ENCODE results near the gene ATP5F1D. TPM values are rescaled to one million over a fixed set of nuclear protein-coding genes. Genes with fewer than 3 reads are reported as not detected.
A peak's percentile ranks its signal among the peaks of the same experiment; 100 is the strongest.

ATP5F1D gene
- total RNA-seq, 1 donor from 2014 or later, result 16.8 TPM

- no peak for DNase-seq (ENCODE audit: low read depth in 2 of 2)
These were observed 16.1 kb downstream of the ATP5F1D start for GRCh38 chr19:1257475-1258162.

GRCh38 chr19:1258163-1258492 is 16.6 kb downstream of the ATP5F1D start:
- no peak for DNase-seq (ENCODE audit: low read depth in 2 of 2)

GRCh38 chr19:1258707-1259205 is 17.2 kb downstream of the ATP5F1D start:
- DNase-seq (ENCODE audit: low read depth in 2 of 2), result no peak

GRCh38 chr19:1259206-1259875 is 17.8 kb downstream of the ATP5F1D start:
- peak in 1 of 2 donors; percentile 75 for DNase-seq (ENCODE audit: low read depth in 2 of 2)

GRCh38 chr19:1259876-1260748 is 18.6 kb downstream of the ATP5F1D start:
- no peak for DNase-seq (ENCODE audit: low read depth in 2 of 2)

- peak; percentile 93 to 97 for DNase-seq (ENCODE audit: low read depth in 2 of 2)
These were observed 19.4 kb downstream of the ATP5F1D start for GRCh38 chr19:1260749-1261537.

- no peak for DNase-seq (ENCODE audit: low read depth in 2 of 2)
These were observed 19.9 kb downstream of the ATP5F1D start for GRCh38 chr19:1261538-1261797.

- no peak for DNase-seq (ENCODE audit: low read depth in 2 of 2)
These were observed 20.5 kb downstream of the ATP5F1D start for GRCh38 chr19:1261798-1262622.

- DNase-seq (ENCODE audit: low read depth in 2 of 2), result no peak
These were observed 21.1 kb downstream of the ATP5F1D start for GRCh38 chr19:1262623-1263123.

GRCh38 chr19:1263188-1263587 is 21.6 kb downstream of the ATP5F1D start:
- no peak for DNase-seq (ENCODE audit: low read depth in 2 of 2)

- DNase-seq (ENCODE audit: low read depth in 2 of 2), result peak in 1 of 2 donors; percentile 81
These were observed 23.5 kb downstream of the ATP5F1D start for GRCh38 chr19:1264801-1265614.

- DNase-seq (ENCODE audit: low read depth in 2 of 2), result peak in 1 of 2 donors; percentile 53
These were observed 24.1 kb downstream of the ATP5F1D start for GRCh38 chr19:1265615-1266128.

GRCh38 chr19:1266129-1266915 is 24.8 kb downstream of the ATP5F1D start:
- peak in 1 of 2 donors; percentile 78 for DNase-seq (ENCODE audit: low read depth in 2 of 2)

- DNase-seq (ENCODE audit: low read depth in 2 of 2), result peak in 1 of 2 donors; percentile 55
These were observed 25.4 kb downstream of the ATP5F1D start for GRCh38 chr19:1266916-1267476.

- DNase-seq (ENCODE audit: low read depth in 2 of 2), result no peak
These were observed 26.1 kb downstream of the ATP5F1D start for GRCh38 chr19:1267477-1268225.

GRCh38 chr19:1268226-1269064 is 26.9 kb downstream of the ATP5F1D start:
- no peak for DNase-seq (ENCODE audit: low read depth in 2 of 2)
